NCI-H1092 treated with DMSO at 0.1 percent for 48 hours (cell line): ENCODE data around the gene ARGLU1.

Experiments used
- DNase-seq: peaks from one replicate; lab custom pipeline; 2025; lab: John Stamatoyannopoulos, UW

ARGLU1 gene

DNA sequence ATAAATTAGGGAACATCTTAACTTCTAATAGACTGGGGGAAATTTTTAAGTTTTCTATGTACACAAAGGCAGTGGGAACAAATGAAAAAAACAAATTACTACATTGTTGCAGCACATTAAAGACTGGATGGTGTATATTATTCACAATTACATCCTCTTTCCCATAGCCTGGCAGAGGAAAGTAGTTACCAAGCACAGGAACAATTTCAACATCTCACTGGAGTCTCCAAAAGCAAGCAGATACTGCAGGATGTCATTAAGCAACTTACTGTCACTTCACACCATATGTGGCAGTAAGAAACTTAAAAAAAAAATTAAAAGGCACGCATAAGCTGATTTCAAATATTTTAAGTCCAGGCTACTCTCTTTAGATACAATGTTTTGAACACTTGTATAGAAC, 26.1 kb downstream of the ARGLU1 start:
- no peak for DNase-seq

- DNase-seq: no peak
Measured at GRCh38 chr13:106540613-106541012, 27.3 kb downstream of the ARGLU1 start.

DNA sequence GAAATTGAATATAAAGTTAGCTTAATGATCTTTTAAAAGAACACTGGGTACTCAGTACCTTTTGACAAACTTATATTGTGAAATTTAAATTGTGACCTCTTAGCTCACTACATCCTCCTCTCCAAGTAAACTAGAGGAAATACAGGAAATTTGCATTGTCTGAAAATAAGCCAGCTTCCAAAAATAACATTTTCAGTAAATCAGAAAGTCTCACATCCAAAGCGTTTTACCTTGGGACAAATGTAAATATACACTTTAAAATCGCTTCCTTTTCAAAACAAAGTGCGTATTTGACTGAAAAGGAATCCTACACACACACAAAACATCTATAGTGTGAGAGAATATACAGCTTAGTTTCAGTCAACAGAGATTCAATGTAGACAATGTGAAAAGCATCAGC, 30.4 kb downstream of the ARGLU1 start:
- DNase-seq: no peak

DNA sequence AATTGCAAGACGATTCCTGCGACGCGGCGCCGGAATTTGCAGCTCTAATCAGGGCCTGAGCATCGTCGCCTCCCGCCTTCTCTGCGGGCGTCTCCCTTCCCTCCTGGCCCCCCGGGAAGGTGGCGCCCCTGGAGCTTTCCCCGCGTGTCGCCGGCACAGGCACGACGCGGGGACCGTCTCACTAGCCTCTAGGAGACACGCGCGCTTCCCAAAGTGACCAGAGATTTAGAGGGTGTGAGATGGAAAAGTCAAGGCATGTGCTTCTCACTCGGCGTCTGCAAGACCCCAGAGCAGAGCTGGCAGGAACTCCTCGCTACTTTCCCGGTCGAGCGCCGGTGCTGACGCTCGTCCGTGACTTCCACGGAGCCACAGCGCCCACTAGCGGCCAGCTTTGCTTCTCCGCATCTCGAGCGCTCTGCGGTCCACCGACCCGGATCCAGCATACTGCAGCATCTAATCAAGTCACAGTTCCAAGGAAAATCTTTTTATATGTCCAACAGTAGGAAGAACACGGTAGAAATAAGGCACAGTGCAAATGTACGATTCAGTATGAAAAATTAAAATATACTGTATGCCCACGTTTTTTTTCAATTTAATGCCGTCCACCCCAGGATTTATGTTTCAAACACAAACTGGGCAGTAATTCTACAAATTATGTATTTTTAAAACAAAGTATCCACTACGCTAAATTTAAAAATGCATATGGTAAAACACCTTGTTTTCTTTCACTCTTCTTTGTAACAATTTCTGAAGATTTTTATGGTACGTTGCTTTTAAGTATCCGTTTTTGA, 31.5 kb downstream of the ARGLU1 start:
- DNase-seq: peak; percentile 87

GRCh38 chr13:106535552-106536243, 32.2 kb downstream of the ARGLU1 start, which contains the start of gene EFNB2:
Gene EFNB2, minus strand, starts transcription at chr13:106535662. Its CDS starts 698 bp downstream, at chr13:106534964.
- peak; percentile 95 for DNase-seq

DNA sequence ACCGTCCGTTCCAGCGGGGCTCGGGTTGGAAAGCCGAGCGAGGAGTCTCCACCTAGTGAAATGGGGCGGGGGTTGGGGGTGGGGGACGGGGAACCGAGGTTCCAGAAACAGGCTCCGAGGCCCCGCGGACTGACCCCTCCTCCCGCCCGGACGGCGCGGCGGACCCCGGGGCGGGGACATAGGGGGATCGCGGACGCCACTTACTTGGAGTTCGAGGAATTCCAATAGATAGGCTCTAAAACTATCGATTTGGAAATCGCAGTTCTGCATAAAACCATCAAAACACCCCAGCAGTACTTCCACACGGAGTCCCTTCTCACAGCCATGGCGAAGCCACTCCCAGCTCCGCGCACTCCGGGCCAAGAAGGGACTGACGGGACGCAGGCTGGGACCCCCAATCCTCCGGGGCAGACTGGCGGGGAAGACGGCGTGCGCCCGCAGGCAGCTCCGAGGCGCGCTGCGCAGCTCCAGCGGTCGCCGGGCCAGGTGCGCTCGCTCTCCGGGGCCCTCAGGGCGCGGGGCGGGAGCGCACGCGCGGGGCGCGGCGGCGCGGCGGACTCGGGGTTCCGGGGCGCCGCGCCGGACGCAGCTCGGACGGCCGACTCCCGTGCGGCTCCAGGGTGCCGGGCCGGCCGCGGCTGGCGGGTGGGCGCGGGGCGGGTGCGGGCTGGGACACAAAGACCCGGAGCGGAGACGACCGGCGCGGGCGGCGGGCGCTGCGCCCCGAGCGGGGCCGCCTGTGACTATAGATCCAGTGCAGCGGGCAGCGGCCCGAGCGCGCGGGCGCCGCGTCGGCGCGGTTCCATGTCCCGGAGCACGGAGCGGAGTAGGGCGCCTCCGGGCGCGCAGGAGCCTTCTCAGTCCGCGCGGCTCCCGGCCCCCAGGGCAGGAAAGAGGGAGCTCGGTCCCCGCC, 33.0 kb downstream of the ARGLU1 start:
- no peak for DNase-seq

DNA sequence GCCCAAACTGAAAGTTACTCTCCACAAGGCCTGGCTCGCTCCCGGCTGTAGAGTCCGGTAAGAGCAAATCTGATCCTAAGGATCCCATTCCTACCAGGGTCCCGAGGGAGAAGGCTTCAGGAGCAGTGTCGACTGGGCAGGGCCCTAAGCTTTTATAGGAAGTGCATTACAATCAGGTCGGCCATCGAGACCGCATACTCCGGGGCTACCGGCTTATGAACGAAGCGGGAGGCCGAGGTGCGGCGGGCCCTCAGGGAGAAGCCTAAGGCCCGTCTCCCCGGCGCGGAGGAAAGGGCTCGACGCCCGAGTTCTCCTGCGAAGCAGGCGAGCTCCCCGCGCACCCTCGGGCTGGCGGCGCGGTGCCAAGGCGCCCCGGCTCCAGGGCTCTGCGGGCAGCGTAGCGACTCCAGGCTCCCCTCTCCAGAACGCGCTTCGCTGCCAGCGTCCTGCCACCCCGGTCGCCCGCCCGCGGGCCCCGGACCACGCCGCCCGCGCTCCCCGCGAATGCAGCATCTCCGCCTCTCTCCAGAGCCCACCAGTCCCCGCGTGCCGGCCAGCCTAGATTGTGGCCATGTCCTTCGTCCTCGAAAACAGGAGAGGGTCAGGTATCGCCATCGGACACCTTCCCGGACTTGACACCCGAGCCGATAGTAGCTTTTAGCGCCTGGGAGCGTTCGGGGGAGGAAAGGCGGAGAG, 33.8 kb downstream of the ARGLU1 start:
- DNase-seq: peak; percentile 39

DNA sequence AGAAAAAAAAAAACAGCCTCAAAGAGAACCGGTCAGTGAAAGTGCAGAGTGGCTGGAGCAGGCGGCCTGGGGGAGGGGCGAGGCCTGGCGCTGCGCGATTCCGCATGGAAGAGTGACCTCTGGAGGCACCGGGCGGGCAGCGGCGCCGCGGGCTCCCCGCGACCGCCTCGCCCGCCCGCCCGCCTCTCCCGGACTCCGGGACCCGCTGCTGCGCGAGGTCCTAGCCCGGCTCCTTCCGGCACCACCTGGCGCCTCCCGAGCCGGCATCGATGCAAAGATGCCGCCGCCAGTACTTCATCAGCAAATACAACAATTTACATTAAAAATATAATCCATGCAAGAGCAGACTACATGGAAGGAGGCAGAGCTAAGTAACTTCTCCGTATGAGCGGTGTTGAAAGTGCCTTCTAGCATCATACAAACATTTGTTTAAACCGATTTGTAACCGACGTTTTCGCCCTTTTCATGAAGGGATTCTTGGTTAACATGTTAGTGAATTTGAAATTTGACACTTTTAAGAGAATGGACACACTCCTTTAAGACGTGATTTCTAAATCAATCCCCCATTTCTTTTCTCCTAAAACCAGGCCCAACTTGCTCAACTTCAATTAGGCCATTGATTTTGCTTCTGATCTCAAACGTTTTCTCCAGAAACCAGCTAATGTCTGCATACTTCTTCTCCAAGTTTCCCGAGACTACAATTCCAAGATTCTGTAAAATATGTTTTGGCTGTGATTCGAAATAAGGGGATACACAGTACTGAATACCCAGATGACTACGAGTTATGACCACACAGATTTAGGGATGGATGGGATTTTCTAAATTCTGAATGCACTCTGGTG, 34.6 kb downstream of the ARGLU1 start:
- DNase-seq: peak; percentile 62

DNA sequence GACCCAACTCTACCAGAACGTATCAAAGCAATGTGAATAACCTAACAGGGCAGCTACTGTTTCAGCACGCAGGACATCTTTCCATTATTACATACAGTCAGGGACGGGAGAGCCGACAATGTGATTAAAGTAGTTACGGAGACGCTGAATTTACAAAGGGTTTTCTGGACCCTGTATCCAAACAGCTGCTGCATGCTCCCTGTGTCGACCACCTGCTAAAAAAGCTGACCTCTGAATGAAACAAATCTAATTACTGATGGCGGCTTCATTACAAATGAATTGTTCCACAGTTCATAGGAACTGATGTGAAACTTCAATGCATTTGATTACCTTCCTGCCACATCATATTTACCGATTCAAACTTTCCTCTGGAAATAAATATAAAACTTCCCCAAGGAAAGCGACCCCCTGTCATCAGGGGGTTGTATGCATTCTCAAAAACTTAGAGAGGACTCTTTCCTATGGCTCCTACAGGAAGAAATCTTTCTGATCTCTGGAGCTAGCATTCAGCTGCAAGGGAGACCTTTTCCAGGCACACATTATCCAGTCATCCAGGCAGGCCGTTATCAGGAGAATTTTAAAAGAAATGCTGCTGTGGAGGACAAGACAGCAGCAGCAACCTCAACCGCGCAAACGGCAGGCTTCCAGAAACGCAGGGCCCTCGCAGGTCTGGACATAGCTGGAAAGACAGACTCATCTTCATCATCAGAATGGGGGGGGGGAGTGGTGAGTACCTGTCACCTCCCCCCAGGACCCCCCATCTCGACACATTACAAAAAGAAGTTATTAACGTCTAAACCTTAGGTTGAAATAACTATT, 35.6 kb downstream of the ARGLU1 start:
- no peak for DNase-seq

- no peak for DNase-seq
Measured at GRCh38 chr13:106530980-106531481, 36.9 kb downstream of the ARGLU1 start.

DNA sequence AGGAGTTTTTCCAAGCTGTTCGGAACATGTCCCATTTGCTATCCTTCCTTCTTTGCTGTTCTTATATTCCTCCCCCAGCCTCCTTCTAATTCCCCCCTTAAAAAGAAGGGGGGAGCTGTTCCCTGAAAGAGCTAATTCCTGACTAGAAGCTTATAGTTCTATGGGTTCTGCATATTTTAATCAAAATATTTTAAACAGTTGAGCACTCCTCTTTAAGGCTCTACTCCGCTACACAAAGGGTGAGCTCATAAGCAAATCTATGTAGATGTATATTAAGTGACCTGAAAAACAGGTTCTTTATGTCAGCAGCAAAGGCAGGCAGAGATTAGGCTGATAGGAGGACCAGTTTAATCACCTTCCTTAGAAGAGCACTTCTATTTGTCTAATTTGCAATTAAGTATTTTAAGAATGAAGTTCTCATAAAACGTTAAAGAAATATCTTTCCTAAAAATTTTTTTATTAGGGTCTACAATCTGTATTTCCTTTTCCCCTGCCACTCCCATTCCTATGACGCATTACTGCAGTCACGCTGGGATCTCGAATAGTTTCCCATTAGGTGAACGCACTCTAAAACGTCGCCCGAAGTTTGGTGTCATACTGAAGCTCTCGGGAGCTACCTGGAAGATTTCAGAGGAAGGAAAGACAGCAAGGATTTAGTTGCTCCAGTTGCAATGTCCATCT, 37.6 kb downstream of the ARGLU1 start:
- DNase-seq: no peak

- no peak for DNase-seq
Measured at GRCh38 chr13:106529415-106530170, 38.3 kb downstream of the ARGLU1 start.

DNA sequence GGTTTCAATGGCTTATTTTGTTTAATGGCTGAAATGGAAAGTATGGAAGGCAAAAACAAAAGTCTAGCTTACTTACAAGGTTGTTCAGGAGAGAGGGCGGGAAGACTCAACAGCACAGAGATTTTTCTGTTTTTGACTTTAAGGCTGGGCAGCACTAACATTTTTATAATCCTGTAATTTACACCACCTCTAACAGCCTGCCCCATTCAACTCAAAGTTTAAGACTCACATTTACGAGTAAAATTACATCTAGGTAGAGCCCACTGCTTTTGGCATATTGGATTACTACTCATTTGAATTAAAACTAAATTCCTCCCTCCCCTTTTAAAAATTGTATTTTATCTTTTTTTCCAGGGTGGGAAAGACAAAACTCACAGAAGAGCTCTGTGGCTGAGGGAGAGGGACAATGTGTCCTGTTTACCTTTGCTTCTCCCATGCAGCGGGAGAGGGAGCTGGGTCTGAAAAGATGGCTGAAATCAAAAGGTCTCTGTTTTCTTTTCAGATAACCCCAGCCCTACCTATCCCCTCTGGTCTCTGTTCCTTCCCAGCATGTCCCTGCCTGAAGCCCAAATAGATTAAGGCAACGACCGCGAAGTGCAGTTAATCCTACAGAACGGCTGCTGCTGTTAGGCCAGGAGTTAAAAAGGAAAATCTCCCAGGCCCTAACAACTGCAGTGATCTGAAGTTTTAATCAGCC, 39.1 kb downstream of the ARGLU1 start:
- DNase-seq: no peak

- no peak for DNase-seq
Measured at GRCh38 chr13:106527826-106528225, 40.1 kb downstream of the ARGLU1 start.

DNA sequence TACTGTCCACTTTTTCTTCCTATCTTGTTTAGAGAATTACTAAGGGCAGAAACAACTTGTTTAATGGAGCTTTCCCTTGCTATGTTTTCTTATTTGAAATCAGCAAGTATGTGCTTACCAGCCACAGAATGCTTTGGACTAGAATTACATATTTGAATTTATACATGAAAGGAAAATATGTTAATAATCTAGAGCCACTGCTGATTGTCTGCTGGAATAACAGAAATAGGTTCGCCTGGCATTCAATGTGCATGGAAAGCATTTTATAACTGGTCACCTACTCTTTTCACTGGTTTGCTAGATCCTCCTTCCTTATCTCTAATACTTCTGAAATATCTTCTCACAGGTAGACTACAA, 40.5 kb downstream of the ARGLU1 start:
- no peak for DNase-seq

GRCh38 chr13:106526738-106527444, 41.0 kb downstream of the ARGLU1 start:
- DNase-seq: no peak

DNA sequence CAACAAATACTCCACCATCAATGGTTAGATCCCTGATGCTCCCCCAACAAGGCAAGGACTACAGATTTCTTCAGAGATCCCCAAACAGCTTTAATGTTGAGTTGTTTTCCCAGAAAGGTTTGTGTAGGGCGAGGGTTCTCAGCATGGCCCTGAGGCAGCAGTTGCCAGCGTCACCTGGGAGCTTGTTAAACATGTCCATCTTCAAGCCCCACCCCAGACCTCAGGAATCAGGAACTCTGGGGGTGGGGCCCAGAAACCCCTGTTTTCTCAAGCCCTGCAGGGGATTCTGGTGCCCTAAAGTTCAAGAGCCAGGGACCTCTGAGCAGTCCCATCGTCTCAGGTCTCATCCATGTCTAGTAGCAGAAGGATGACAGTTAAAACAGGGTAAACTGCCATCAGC, 42.1 kb downstream of the ARGLU1 start:
- DNase-seq: no peak
